IMR-90 (cell line): ENCODE results near the gene ALKAL2.

Source experiments
- BHLHE40 ChIP-seq: fragments of 150-350 bp; IDR thresholded peaks from 2 replicates; pipeline ENCODE4 v1.6.1; 2016; ENCODE audit warnings: mild to moderate bottlenecking, low read depth, low read length
- CEBPB ChIP-seq: IDR thresholded peaks from 2 replicates; pipeline ENCODE4 v1.6.1; 2012; ENCODE audit warnings: low read depth, low read length, improper control_type of control experiment
- CHD1 ChIP-seq: IDR thresholded peaks from 2 replicates; pipeline ENCODE4 v1.6.1; 2012; ENCODE audit warnings: low read depth, low read length, improper control_type of control experiment
- FOS ChIP-seq: fragments of 150-350 bp; IDR thresholded peaks from 2 replicates; pipeline ENCODE4 v1.6.1; 2016; ENCODE audit warnings: low read depth, low read length
- MAZ ChIP-seq: IDR thresholded peaks from 2 replicates; pipeline ENCODE4 v1.6.1; 2012; ENCODE audit warnings: low read depth, mild to moderate bottlenecking, low read length, improper control_type of control experiment, moderate library complexity, borderline replicate concordance
- MXI1 ChIP-seq: IDR thresholded peaks from 2 replicates; pipeline ENCODE4 v1.6.1; 2012; ENCODE audit warnings: low read depth, mild to moderate bottlenecking, low read length, moderate library complexity, borderline replicate concordance
- NFE2L2 ChIP-seq: fragments of 150-350 bp; IDR thresholded peaks from 2 replicates; pipeline ENCODE4 v1.6.1; 2016; ENCODE audit warnings: low read depth, mild to moderate bottlenecking, low read length
- POLR2A ChIP-seq: IDR thresholded peaks from 2 replicates; pipeline ENCODE4 v1.6.1; 2012; ENCODE audit warnings: mild to moderate bottlenecking, low read depth, low read length
- RAD21 ChIP-seq: IDR thresholded peaks from 2 replicates; pipeline ENCODE4 v1.6.1; 2012; ENCODE audit warnings: low read length, improper control_type of control experiment
- RCOR1 ChIP-seq: IDR thresholded peaks from 2 replicates; pipeline ENCODE4 v1.6.1; 2012; ENCODE audit warnings: mild to moderate bottlenecking, low read length, improper control_type of control experiment; ENCODE audit not compliant: insufficient replicate concordance
- RFX5 ChIP-seq: IDR thresholded peaks from 2 replicates; pipeline ENCODE4 v1.8.0; 2012; ENCODE audit warnings: low read depth, mild to moderate bottlenecking, low read length, moderate library complexity
- TF ChIP-seq, protein P1 (sequence below): conservative IDR thresholded peaks from 2 replicates; pipeline ENCODE4 v1.5.1; 2012; ENCODE audit warnings: mild to moderate bottlenecking, low read depth, low read length, improper control_type of control experiment
- TF ChIP-seq, protein P2 (sequence below): fragments of 150-350 bp; IDR thresholded peaks from 2 replicates; pipeline ENCODE4 v1.6.1; 2016; ENCODE audit warnings: low read depth, mild to moderate bottlenecking, low read length, moderate library complexity, borderline replicate concordance

DNA sequence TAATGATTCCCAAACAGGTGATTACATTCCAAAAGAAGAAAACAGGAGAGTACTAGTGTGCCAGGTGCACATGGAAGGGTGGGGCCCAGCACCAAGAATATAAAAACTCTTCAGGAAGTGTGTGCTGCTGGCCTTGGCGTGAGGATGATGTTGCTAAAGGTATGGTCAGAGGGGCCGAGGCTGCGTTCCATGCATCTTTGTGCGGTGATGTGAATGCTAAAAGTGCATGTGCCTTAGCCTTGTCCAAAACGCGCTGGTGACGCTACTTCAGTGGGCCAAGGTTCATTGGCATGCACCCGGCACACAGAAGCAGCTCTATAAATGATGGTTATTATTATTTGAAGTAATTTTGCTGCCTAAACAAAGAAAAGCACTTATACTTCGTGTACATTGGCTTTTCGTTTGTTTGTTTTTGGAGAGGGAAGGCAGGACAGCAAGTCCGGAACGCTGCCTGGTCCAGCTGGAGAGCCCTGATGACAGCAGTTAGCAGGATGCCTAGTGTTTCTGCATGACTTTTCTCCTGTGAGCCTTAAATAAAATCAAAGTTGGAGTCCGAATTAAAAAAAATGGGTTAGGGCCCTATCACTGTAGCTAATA, 2.9 kb downstream of the ALKAL2 start:
- TF ChIP-seq POLR2A, result no peak
- no peak for TF ChIP-seq NFE2L2
- TF ChIP-seq, protein P1, sequence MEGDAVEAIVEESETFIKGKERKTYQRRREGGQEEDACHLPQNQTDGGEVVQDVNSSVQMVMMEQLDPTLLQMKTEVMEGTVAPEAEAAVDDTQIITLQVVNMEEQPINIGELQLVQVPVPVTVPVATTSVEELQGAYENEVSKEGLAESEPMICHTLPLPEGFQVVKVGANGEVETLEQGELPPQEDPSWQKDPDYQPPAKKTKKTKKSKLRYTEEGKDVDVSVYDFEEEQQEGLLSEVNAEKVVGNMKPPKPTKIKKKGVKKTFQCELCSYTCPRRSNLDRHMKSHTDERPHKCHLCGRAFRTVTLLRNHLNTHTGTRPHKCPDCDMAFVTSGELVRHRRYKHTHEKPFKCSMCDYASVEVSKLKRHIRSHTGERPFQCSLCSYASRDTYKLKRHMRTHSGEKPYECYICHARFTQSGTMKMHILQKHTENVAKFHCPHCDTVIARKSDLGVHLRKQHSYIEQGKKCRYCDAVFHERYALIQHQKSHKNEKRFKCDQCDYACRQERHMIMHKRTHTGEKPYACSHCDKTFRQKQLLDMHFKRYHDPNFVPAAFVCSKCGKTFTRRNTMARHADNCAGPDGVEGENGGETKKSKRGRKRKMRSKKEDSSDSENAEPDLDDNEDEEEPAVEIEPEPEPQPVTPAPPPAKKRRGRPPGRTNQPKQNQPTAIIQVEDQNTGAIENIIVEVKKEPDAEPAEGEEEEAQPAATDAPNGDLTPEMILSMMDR, result no peak
- no peak for TF ChIP-seq RFX5
- TF ChIP-seq, protein P2, sequence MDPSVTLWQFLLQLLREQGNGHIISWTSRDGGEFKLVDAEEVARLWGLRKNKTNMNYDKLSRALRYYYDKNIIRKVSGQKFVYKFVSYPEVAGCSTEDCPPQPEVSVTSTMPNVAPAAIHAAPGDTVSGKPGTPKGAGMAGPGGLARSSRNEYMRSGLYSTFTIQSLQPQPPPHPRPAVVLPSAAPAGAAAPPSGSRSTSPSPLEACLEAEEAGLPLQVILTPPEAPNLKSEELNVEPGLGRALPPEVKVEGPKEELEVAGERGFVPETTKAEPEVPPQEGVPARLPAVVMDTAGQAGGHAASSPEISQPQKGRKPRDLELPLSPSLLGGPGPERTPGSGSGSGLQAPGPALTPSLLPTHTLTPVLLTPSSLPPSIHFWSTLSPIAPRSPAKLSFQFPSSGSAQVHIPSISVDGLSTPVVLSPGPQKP, result no peak
- no peak for TF ChIP-seq BHLHE40
- TF ChIP-seq CEBPB, result no peak
- no peak for TF ChIP-seq FOS
- TF ChIP-seq CHD1, result no peak
- TF ChIP-seq MXI1, result no peak
- TF ChIP-seq RAD21, result no peak
- TF ChIP-seq MAZ, result no peak
- no peak for TF ChIP-seq RCOR1
